ENCODE results near the gene SEMA3C.

The SEMA3C gene

GRCh38 chr7:80918909-80919721 lies at the start of gene SEMA3C:
SEMA3C (minus strand) TSS chr7:80919051; CDS start chr7:80916781, 2,270 bp downstream.
- in situ Hi-C loops (cut with HindIII; ENCODE audit: low sequenced_read_pairs), result loop anchor here (5.0 kb wide), 1 partner anchor 368 kb away; no protein-coding TSS in a partner anchor

DNA sequence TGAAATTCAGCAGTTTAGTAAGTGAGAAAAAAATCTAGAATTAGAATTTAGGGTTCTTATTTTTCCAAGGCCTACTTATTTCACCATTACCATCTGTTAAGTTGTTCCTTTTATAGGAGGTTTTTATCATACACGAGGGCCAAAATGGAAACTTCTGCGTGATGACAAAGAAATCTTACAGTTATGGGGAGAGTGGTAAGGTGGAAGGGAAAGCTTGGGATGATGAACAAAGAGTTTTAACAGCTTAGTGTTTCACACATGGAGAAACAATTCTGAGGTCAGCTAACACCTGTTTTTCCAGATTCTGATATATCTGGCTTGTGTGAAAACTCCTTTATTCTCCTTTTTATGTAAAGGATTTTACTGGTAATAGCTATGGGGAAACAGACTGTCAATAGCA lies 49.8 kb upstream of the SEMA3C start:
- in situ Hi-C loops (cut with HindIII; ENCODE audit: low sequenced_read_pairs), result no loop called here

GRCh38 chr7:80967917-80968297 lies 49.1 kb upstream of the SEMA3C start:
- in situ Hi-C loops (cut with HindIII; ENCODE audit: low sequenced_read_pairs), result no loop called here

DNA sequence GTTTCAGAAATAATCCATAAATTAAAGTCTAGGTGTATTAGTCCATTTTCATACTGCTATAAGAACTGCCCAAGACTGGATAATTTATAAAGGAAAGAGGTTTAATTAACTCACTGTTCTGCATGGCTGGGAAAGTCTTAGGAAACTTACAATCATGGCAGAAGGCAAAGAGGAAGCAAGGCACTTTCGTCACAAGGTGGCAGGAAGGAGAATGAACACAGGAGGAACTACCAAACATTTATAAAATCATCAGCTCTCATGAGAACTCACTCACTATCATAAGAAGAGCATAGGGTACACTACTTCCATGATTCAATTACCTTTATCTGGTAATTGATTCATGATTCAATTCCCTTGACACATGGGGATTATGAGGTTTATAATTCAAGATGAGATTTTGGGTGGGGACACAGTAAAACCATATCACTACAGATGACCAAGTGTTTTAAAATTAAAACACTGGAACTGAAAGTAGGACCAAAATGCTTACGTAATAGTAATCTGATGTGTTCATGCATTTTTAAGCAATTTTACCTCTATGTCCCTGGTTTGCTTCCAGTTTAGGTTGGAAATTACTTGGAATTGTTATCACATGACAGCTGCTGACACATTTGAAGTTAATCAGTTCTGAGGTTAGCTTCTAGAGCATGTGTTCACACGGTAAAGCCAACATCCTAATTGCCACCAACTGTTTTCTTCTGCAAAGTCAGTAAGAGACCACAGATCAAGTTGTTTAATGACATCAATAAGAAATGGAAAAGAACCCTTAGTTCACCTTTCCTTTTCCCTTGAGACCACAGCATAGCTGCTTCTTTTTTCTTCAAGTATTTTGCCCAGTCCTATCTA lies 48.4 kb upstream of the SEMA3C start:
- in situ Hi-C loops (cut with HindIII; ENCODE audit: low sequenced_read_pairs), result no loop called here

DNA sequence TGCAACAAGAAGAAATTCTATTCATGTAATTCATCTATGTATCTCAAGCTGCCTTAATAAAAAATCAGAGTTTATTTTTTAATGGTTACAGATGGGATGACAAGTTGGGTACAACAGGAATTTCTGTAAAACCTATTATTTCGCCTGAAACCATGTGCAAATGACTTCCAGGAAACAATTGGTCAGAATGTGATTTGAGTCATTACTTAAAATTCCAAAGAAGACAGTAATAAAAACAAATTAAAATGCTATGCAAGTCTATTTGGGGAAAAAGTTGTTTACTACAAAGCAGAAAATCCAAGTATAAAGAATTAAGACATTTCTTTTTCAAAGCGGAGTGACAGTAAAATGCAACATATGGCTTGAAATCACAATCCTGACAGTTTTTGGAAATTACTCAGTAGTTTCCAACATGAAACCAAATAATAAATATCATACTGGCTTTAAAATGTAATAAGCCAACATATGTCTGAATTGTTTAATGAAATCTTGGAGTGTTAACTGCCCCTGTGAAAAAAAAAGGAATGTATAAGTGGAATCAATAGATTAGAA lies 41.5 kb upstream of the SEMA3C start:
- in situ Hi-C loops (cut with HindIII; ENCODE audit: low sequenced_read_pairs), result no loop called here

DNA sequence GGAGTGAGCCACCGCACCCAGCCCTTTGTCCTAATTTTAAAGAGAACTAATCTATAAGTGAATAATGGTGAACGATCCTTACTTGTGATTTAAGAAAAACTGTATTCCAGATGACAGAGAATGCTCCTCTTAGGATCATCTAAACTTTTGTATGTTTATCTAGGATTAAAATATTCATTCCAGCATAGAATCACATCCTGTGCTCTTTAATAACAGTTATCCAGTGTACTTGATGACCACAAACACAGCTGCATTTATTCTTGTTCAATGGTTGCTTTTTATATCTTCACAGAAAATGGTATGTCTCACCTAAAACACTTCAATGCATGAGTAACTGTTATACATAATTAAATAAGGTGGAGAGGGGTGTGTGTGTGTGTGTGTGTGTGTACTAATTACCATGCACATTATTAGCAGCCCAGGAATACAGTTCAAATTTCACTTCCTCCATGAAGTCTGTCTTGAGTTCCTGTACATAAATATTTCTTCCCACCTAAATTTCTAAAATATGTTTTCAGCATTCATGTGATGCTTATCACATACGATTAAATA lies 38.5 kb upstream of the SEMA3C start:
- in situ Hi-C loops (cut with HindIII; ENCODE audit: low sequenced_read_pairs), result no loop called here

GRCh38 chr7:80954191-80954590 lies 35.3 kb upstream of the SEMA3C start:
- in situ Hi-C loops (cut with HindIII; ENCODE audit: low sequenced_read_pairs), result no loop called here

GRCh38 chr7:80950550-80950967 lies 31.7 kb upstream of the SEMA3C start:
- in situ Hi-C loops (cut with HindIII; ENCODE audit: low sequenced_read_pairs), result no loop called here

- in situ Hi-C loops (cut with HindIII; ENCODE audit: low sequenced_read_pairs), result no loop called here
Measured at GRCh38 chr7:80949449-80949848, 30.6 kb upstream of the SEMA3C start.

DNA sequence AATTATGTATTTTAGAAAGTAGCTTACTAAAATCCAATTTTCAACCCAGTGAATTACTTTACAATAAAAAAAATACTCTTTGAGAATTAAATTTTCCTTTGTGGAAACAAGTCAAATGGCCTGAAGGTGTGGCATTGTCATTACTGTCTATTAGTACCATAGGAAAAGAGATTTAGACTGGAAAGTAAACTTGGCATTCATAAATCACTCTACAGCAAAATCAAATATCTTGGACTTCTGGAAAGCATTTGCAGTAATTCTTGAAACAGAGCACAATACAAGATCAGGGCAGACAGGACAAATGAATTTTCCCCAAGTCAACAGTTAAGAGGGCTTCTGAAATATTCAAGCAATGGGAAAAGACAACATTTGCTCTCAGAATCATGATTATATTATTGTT lies 28.0 kb upstream of the SEMA3C start:
- in situ Hi-C loops (cut with HindIII; ENCODE audit: low sequenced_read_pairs), result no loop called here

DNA sequence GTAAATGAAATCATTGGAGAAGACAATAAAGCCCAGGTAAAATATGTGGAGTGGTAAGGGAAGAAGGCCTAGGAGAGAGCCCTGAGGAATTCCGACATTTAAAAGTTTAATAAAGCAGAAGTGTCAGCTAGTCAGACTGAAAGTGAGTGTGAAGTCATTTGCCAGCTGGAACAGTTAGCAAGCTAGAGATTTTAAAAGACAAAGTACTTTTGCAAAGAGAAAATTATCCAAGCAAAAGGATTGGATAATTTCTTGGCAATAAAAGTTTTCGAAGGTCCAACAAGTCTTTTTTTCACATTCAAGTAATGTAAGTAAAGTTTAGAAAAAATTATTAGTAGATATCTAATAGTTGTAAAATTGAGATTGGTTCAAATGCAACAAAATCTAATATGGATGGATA lies 27.1 kb upstream of the SEMA3C start:
- in situ Hi-C loops (cut with HindIII; ENCODE audit: low sequenced_read_pairs), result no loop called here

GRCh38 chr7:80943342-80943741 lies 24.5 kb upstream of the SEMA3C start:
- in situ Hi-C loops (cut with HindIII; ENCODE audit: low sequenced_read_pairs), result no loop called here

DNA sequence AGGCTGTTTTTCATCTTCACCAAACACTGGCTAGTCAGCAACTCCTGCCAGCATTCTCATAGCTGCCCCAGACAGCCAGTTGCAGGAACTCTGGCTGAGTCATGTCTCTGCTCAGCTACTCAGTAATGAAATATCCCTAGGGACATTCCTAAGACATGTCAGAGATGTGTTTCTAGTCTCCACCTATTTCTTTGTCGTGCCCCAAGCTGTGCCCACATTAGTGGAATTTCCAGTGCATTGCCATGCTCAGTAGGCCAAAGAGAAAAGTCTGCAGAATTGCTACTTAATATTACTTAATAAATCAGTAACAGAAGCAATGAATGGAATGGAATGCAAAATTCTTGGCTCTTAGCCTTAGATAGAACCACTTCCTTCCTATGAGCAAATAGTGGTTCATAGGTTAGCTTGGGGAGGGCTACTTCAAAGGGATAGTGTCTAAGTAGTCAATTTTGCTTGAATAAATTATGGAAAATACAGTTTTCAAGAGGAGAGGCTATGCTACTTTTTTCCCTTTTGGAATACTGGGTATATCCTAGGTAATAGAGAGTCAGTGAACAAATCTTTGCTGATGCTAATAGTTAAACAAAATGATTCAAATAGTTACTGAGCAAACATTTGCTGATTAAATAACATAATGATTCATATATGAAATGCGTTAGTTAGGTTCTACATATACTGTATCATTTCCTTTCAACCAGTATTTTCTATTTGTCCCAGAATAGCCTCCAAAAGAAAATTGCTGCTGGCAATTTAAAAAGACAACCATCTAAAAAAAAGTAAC lies 23.6 kb upstream of the SEMA3C start:
- in situ Hi-C loops (cut with HindIII; ENCODE audit: low sequenced_read_pairs), result no loop called here

DNA sequence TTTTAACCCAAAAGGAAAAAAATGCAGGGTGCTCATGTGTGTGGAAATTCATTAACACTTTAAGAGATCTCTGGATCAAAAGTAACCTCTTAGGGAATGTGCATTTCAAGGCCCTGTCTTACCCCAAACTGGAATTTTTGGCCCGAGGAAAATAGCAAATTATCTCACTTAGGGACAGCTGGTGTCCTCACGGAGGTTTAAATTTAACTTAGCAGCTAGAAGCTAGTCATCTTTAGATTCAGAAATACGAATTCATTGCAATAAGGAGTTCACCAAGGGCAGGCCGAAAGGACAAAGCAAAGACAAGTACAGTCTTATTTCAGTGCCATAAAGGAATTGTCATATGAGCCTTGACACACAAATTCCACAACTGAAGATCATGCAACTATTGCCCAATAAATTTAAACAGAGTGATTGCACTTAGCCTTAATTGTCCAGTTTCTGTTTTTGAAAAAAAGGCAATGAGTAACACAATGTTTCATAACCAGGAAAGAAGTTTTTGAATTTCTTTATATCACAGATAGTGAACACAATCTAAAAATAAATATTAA lies 22.4 kb upstream of the SEMA3C start:
- in situ Hi-C loops (cut with HindIII; ENCODE audit: low sequenced_read_pairs), result no loop called here

DNA sequence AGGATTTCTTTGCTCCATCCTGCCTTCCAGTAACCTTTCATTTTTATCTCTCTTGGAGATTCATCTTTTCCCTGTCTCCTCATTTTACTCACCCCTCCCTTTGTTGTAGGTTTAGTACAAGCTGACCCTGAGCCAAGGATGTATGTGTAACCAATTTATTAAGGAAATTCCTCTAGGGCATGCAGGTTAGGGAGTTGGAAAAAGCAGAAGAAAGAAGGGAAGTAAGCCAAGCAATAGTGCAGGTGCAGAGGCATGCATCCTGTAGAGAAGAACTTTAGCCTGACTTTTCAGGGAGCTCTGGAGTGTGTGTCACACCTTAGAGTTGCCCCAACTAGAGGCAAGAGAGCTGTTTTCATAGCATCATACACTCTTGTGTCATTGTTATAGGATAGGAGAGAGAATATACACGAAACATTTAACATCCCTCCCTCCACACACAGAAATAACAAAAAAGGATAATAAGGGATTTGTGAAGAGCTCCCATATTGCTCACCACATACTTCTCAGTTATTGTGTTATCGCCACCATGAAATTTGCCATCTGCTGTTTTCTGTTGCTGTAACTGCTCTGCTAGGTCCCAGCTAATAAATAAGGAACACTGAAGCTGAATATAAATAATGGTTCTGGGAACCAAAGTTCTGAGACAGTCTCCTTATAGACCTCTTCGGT lies 21.8 kb upstream of the SEMA3C start:
- in situ Hi-C loops (cut with HindIII; ENCODE audit: low sequenced_read_pairs), result no loop called here

- in situ Hi-C loops (cut with HindIII; ENCODE audit: low sequenced_read_pairs), result no loop called here
Measured at GRCh38 chr7:80937336-80937735, 18.5 kb upstream of the SEMA3C start.

- in situ Hi-C loops (cut with HindIII; ENCODE audit: low sequenced_read_pairs), result no loop called here
Measured at GRCh38 chr7:80935991-80936780, 17.3 kb upstream of the SEMA3C start.

- in situ Hi-C loops (cut with HindIII; ENCODE audit: low sequenced_read_pairs), result no loop called here
Measured at GRCh38 chr7:80934321-80934720, 15.5 kb upstream of the SEMA3C start.

- in situ Hi-C loops (cut with HindIII; ENCODE audit: low sequenced_read_pairs), result no loop called here
Measured at GRCh38 chr7:80932536-80932935, 13.7 kb upstream of the SEMA3C start.

Measured in endothelial cell of hepatic sinusoid (primary cell).